HG02588 (cell line): ENCODE measurements around the gene SPEM1.
A peak's percentile ranks its signal among the peaks of the same experiment; 100 is the strongest.

ENCODE experiments used
- ATAC-seq: cut with Tn5 transposase; IDR thresholded peaks from one replicate; pipeline ENCODE4 v1.9.1; 2021; ENCODE audit warnings: mild to moderate bottlenecking, moderate library complexity; ENCODE audit not compliant: unreplicated experiment

SPEM1 gene

GRCh38 chr17:7419819-7420610, at the start of gene SPEM1:
SPEM1 (plus strand) TSS chr17:7420324; CDS start chr17:7420385, 61 bp downstream.
- no peak for ATAC-seq

GRCh38 chr17:7370853-7371252, 49.3 kb upstream of the SPEM1 start:
- ATAC-seq: no peak

GRCh38 chr17:7374353-7374752, 45.8 kb upstream of the SPEM1 start:
- ATAC-seq: no peak

GRCh38 chr17:7379134-7379533, 41.0 kb upstream of the SPEM1 start:
- ATAC-seq: no peak

- ATAC-seq: no peak
Measured at GRCh38 chr17:7380321-7380720, 39.8 kb upstream of the SPEM1 start.

- no peak for ATAC-seq
Measured at GRCh38 chr17:7380855-7381683, 39.1 kb upstream of the SPEM1 start, which contains the start of gene TNK1. TNK1 (plus strand) TSS chr17:7381089; CDS start chr17:7382927, 1,838 bp downstream.

GRCh38 chr17:7382901-7383300, 37.2 kb upstream of the SPEM1 start:
- no peak for ATAC-seq

- ATAC-seq: no peak
Measured at GRCh38 chr17:7383371-7383741, 36.8 kb upstream of the SPEM1 start.

DNA sequence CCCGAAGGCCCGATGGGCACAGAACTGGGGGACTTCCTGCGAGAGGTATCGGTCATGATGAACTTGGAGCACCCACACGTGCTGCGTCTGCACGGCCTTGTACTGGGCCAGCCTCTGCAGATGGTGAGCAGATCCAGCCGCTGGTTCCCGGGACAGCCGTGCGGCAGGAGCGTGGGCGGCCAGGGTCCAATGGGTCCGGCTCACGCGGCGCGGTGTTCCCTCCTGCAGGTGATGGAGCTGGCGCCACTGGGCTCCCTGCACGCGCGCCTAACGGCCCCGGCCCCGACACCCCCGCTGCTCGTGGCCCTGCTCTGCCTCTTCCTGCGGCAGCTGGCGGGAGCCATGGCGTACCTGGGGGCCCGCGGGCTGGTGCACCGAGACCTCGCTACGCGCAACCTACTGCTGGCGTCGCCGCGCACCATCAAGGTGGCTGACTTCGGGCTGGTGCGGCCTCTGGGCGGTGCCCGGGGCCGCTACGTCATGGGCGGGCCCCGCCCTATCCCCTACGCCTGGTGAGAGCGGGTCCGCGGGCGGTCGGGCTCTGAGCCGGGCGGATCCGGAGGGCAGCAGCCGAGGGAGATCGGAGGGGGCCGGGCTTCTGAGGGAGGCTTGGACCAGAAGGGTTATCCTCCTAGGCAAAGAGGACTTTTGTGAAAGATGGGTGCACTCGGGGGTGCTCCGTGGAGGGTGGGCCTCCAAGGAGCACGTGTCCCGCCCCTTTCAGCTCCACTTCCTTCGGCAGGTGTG, 36.2 kb upstream of the SPEM1 start:
- ATAC-seq: peak; percentile 72

GRCh38 chr17:7384489-7385081, 35.5 kb upstream of the SPEM1 start:
- ATAC-seq: no peak

DNA sequence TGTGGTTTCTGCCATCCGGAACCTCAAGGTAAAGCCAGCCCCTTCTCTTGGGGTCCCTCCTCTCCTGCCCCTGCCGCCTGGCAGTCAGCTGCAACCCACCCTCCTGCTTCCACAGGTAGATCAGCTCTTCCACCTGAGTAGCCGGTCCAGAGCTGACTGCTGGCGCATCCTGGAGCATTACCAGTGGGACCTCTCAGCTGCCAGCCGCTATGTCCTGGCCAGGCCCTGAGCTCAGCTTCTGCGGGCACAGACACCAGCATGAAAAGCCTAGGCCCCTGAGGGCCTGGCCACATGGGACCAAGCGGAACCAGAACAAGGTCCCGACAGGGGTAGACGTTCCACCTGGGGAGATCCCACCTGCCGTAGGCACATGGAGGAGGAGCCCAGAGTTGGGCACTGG, 31.3 kb upstream of the SPEM1 start:
- ATAC-seq: no peak

- no peak for ATAC-seq
Measured at GRCh38 chr17:7389924-7390910, 29.9 kb upstream of the SPEM1 start.

- ATAC-seq: no peak
Measured at GRCh38 chr17:7391307-7391706, 28.8 kb upstream of the SPEM1 start.

- no peak for ATAC-seq
Measured at GRCh38 chr17:7392696-7393612, 27.2 kb upstream of the SPEM1 start.

DNA sequence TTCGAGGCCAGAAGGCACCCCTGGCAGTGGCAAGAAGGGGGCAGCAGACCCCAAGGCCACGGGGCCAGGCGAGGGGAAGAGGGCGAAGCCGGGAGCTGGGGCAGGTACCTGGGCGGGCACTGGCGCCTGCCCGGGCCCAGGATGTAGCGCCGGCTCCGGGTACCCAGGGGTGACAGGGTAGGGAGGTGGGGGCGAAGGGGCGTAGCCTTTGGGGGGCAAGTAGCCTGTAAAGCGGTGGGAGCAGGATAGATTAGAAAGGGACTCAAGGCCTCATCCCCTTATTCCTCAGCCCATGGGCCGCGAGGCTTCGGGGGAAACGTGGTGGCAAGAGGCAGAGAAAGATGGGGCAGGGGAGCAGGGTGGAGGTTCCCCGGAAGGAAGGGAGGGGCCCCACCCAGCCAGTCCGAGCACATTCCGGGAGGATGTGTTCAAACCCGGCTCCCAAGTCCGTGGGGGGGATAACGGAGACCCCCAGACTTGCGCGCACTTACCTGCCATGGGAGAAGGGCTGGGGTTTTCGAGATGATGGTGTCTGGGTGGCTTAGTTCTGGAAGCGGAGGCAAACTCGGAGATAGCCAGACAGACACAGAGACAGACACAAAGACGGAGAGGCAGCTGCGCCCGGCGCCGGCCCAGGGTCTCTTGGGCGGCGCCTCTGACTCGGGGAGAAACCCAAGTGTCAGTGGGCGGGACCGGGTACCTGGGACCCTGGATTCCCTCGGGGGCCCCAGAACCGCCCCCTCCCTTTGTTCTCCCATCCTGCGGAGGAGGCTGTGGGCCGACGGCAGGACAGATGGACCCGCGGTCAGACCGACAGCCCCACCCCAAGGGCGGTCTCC, 26.3 kb upstream of the SPEM1 start:
- peak; percentile 38 for ATAC-seq

- peak; percentile 78 for ATAC-seq
Measured at GRCh38 chr17:7394452-7395191, 25.5 kb upstream of the SPEM1 start, which contains the start of gene PLSCR3. PLSCR3 (minus strand) TSS chr17:7394525; CDS start chr17:7394110, 415 bp downstream.

DNA sequence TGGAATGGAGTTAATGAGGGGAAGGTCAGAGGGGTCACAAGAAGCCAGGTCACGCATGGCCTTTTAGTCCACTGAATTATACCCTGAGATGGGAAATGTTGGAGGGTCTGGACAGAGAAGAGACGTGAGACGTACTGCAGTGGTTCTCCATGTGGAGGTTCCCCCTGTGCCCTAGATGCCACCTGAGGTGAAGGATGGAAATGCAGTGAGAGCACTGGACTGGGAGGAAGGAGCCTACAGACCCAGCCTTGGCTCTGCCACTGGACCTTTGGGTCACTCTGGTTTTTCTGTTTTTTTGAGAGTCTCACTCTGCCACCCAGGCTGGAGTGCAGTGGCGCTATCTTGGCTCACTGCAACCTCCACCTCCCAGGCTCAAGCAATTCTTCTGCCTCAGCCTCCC, 24.0 kb upstream of the SPEM1 start:
- no peak for ATAC-seq
